GM19397 (cell line): ENCODE data around the gene GOLGA2.
A peak's percentile ranks its signal among the peaks of the same experiment; 100 is the strongest.
"Not testable (repeated sequence)": the region's sequence is repeated elsewhere in the genome, so short reads cannot be mapped to it uniquely, and the experiment has no call there.

ENCODE experiments used
- ATAC-seq: cut with Tn5 transposase; IDR thresholded peaks from one replicate; pipeline ENCODE4 v1.9.1; 2021; ENCODE audit warnings: mild to moderate bottlenecking, moderate library complexity; ENCODE audit not compliant: unreplicated experiment

GOLGA2 gene

DNA sequence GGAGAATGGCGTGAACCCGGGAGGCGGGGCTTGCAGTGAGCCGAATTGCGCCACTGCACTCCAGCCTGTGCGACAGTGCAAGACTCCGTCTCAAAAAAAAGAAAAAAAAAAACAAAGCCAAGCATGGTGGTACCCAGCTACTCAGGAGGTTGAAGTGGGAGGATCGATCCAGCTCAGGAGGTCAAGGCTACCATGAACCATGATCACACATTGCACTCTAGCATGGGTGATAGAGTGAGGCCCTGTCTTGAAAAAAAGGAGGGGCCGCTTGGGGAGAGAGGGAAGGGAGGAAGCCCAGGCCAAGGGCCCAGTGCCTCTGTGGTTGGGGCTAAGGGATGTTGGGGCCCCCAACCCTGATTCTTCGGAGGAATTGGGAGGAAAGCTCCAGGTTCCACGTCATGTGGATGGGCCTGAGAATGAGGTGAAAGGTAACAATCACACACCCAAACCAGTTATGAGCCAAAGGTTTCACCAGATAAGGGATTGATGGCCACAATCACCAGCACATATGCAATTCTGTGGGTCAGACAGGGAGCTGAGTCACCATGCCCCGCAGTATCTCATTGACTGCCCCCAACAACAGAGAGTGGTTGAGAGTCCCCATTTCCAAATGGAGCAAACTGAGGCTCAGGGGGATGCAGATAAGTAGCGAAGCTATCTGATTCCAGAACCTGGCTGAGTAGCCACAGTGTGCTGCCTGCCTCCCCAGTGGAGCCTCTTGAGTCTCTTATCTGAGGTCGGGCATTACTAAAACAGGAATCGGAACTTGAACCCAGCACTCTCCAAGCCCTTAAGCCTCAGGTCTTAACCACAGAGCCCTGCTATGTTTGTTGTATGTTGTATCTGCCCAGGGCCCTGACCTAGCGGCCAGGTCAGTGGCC lies 20.8 kb upstream of the GOLGA2 start:
- no peak for ATAC-seq

DNA sequence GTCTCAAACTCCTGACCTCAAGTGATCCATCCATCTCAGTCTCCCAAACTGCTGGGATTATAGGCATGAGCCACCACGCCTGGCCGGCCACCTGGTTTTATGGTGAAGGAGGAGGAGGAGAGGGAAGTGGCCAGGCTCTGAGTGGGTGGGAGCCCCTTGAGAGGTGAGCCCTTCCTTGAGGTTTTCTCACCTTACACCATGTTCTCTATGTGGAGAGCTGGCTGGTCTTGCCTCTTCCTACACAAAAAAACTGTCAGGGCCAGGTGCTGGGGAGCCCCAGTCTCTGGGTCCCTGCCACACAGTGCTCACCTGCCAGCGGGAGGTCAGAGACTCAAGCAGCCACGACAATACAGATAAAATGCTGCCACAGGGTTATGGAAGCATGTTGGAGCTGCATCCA lies 18.3 kb upstream of the GOLGA2 start:
- no peak for ATAC-seq

DNA sequence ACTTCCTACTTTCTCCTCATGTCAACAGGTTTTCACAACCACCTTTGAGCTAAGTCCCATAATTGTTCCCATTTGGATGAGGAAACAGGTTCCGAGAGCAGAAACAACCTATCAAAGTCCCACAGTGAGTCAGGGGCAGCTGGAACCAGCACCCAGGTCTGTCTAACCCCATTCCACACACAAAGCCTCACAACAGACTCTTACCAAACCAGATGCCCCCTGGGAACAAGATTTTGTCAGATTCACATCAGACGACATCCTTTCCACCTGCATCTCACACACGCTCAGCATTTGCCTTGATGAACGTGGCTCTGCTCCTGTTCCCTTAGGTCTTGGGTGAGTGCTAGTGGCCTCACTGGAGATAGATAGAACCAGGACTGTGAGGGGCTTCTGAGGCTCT lies 17.3 kb upstream of the GOLGA2 start:
- ATAC-seq: no peak

DNA sequence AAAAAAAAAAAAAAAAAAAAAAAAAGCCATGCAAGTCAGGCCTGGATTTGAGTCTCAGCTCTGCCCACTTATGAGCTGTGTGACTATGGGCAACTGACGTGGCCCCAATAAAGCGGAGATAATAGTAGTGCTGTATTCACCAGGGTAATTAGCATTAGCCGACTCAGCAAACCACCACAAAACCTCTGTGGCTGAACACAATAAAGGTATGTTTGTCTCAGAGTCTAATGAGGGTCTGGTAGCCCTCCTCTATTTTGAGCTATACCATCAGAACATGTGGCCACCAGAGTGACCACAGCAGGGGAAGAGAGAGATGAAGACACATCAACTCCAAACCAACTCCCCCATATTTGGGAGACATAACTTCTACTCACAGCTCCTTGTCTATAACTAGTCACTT lies 16.2 kb upstream of the GOLGA2 start:
- ATAC-seq: no peak

DNA sequence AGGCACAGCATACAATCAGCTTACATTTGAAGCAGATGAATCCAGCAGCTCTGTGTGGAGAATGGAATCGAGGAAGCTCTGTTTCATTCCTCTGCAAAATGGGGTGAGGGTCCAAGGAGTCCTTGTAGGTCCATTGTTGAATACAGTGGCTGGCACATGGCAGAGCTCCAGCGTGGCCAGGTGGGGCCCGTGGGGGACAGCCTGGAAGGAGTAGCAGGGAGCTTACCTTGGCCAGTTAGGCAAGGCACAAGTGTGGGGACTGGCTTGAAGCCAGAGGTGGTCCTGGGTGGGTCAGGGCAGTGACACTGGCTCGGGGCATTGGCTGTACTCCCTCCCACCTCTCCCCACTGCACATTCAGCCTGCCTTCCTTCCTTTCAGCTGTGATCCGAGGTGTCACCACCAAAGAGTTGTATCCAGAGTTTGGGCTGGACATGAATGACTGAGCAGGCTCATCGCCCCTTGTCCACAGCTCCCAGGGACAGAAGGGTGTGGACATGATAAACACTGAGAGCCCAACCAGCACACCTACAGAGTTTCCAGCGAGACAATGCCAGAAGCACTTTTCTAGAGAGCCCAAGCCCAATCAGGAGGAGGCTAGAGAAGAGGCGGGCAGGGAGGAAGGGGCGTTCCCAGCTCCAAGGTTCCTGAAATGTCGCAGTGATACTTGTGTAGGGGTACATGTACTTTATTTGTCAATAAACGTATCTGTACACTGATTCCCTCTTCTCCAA lies 12.6 kb upstream of the GOLGA2 start:
- no peak for ATAC-seq

DNA sequence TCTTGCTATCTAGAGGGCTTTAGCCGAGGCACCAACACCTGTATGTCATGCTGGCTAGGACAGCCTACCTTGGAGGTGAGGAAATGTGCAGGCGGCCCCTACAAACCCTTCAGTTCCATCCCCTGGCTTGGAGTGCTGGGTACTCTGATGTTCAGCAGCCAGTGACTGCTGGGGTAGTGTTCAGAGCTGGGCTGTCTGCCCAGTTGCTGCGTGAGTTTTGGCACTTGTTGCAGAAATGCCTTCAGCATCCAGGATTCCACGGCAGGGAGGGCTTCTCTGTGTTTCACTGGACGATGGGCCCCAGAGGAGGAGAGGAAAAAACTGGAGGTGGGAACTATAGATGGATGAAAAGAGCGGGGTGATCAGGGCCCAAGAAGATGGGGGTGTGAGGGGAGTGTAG lies 10.6 kb upstream of the GOLGA2 start:
- ATAC-seq: no peak

DNA sequence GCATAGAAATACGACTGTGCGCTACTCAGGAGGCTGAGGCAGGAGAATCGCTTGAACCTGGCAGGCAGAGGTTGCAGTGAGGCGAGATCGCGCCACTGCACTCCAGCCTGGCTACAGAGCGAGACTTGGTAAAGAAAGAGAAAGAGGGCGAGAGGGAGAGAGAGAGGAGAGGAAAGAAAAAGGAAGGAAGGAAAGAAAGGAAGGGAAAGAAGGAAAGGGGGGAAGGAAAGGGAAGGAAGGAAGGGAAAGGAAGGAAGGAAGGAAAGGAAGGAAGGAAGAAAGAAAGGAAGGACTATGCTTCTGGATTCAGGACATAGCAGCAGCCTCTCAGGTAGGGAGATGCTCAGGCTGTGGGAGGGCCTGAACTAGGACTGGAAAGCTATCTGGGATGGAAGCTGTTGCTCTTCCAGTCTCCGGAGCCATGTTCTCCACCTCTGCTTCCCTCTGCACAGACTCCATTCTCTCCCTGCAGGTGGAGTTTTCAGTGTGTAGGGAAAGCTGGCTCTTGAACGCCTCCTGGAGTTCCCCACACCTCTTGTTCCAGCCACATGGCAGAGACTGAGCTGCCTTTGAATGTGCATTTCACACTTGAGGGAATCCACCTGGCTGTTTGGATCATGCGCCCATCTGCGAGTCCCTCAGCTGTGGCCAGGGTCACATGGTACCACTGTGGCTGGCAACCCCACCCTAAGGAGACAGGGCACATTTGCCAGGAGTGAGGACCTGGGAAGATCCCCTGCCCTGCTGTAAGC lies 9.4 kb upstream of the GOLGA2 start:
- no peak for ATAC-seq

DNA sequence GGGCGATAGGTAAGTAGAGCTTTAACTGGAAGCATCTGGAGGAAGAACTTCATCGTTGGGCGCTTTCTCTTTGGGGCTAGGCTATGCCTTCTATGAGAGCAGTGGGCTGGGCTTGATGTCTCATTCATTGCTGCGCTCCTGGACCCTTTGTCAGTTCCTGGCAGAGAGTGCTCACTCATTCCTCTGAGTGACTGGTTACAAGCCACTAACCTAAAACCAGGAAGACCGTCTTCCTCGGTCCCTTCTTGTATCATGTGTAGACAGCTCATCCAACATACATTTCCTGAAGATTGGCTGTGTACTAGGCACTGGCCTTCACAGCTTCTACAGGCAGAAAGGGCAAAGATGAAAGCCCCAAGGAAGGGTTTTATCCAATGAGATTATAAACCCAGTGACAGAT lies 6.7 kb upstream of the GOLGA2 start:
- no peak for ATAC-seq

DNA sequence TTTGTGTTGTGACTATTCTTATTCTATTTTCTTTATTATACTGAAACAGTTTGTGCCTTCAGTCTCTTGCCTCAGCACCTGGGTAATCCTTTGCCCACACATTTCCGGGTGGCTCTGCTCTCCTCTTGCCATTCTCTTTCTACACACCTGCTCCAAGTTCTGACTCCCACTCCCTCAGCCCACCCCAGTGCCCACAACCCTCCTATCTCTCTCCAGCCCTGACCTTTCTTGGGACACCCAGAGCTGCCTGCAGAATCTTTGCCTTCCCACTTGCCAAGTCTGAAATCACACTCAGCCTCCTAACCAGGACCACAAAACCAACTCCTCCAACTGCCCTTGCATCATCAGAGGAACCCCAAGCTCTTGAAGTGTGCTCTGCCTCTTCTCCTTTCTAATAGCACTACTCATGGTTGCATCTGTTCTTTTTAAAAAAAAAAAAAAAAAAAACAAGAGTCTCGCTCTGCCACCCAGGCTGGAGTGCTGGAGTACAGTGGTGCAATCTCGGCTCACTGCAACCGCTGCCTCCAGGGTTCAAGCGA lies 4.3 kb upstream of the GOLGA2 start:
- no peak for ATAC-seq

DNA sequence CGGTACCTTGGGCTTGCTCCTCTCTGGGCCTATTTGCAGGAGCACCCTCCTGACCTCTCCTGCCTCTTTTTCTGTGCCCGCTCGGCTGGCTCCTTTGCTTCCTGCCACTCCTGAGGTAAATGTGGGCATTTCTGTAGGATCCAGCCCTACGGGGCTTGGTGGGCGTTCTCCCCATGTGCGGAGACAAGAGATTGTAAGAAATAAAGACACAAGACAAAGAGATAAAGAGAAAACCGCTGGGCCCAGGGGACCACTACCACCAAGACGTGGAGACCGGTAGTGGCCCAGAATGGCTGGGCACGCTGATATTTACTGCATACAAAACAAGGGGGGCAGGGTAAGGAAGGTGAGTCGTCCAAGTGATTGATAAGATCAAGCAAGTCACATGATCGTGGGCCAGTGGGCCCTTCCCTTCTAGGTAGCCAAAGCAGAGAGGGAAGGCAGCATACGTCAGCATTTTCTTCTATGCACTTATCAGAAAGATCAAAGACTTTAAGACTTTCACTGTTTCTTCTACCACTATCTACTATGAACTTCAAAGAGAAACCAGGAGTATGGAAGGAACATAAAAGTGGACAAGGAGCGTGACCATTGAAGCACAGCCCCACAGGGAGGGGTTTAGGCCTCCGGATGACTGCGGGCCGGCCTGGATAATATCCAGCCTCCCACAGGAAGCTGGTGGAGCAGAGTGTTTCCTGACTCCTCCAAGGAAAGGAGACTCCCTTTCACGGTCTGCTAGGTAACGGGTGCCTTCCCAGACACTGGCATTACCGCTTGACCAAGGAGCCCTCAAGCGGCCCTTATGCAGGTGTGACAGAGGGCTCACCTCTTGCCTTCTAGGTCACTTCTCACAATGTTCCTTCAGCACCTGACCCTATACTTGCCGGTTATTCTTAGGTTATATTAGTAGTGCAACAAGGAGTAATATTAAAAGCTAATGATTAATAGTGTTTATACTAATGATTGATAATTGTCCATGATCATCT lies 3.6 kb upstream of the GOLGA2 start:
- ATAC-seq: not testable (repeated sequence)

DNA sequence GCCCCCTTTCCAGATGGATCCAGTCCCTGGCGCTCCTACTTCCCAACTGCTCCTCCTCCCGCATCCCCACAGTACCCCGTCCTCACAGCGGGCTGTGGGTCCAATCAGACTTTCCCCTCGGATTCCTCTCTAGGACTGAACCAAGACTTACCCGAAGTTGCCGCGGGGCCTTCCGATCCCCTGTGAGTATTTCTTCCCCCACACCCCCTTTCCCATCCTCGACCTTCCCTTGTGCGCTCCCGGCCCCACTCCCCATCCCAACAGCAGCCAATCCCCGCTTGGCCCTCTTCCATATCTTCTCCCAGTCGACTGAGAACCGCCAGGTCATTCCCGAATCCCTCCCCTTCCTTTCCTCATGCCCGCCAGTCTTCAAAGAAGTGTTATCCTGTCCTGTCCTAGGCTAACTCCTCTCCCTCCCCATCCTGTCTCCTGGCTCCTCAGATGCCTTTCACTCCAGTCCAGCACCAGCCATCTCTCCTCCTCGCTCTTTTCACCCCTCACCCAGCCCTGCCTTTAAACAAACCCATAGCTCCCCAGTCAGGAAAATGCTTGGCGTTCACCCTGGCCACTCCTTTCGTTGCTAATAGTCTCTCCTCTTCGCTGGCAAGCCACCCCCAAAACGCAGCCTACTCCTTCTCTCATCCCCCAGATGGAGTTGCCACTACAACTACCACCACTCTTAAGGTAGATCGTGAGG lies 915 bp upstream of the GOLGA2 start:
- ATAC-seq: no peak

DNA sequence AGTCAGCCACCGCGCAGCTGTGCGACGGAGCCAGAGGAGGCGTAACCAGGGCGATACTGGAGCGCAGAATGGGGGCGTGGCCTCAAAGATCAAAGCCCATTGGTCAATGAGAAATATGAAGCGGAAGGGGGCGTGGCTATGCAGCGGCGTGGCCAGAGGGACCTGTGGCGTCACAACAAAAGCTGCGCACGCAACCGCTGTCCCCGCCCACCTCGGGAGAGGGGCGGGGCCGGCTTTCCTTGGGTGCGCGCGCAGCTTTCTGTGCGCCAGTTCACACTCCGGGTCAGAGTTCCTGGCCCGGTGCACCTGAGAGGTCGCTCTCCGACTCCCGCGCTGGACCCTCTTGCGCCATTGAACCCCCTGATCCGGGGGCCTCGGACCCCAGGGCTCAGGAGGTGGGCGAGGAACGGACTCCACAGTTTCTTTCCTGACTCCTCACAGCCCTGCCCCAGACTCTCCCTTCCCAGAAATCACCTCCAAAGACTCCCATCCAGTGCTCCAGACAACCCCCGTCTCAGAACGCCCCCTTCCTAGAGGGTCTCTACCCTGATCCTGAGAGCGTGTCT lies 284 bp upstream of the GOLGA2 start, which contains the start of gene SWI5:
Gene SWI5 (plus strand): TSS at position 269 of the 566 bp plus-strand sequence.
- ATAC-seq: peak; percentile 94

DNA sequence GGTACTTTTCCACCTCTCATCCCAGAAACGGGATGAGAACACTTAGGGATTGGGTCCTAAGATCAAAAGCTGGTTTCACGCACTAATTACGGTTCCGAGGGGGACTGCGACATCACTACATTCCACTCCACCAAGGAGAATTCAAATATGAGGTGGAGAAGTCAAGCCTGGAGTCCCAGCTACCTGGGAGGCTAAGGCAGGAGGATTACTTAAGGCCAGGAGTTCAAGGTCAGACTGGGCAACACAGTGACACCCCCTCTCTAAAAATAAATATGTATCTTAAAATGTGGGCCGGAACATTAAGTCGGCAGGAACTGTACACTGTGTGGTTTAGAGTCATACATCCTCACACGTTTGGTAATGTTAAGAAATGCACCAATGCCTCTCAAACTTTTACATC lies 1.6 kb downstream of the GOLGA2 start:
- no peak for ATAC-seq

DNA sequence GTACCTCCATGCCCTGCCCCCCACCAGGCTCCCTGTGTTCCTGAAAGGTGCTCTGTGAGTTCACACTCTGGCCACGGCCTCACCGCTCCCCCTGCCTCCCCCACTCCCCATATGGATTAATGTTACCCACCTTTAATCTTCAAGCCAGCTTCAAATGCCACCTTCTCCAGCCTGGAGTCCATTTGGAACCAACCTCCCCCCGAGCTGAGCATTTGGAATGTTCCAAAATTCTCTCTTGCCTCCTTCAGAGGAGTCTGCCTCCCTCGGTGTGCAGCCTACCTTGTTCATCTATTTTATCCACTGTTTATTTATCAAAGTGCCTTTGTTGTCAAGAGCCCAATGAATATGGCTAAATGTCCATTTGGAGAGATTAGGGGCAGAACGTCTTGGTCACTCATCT lies 4.3 kb downstream of the GOLGA2 start:
- ATAC-seq: no peak

DNA sequence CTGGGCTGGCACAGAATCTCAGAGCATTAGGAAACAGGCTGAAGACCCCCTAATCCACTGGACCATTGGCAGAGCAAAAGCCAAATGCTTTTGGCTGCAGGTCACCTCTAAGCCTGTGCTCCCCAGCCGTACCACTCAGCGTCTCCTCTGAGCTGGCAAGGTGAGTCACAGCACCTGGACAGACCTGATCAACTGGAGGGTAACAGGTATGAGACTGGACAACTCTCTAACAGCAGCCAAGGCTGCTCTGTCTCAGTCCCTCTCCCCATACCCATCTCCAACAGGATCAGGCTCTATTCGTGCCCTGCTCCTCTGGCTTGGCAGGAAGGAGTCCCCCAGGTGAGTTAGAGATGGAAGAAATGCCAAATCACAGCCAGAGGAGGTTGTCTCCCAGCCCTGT lies 4.7 kb downstream of the GOLGA2 start:
- no peak for ATAC-seq

DNA sequence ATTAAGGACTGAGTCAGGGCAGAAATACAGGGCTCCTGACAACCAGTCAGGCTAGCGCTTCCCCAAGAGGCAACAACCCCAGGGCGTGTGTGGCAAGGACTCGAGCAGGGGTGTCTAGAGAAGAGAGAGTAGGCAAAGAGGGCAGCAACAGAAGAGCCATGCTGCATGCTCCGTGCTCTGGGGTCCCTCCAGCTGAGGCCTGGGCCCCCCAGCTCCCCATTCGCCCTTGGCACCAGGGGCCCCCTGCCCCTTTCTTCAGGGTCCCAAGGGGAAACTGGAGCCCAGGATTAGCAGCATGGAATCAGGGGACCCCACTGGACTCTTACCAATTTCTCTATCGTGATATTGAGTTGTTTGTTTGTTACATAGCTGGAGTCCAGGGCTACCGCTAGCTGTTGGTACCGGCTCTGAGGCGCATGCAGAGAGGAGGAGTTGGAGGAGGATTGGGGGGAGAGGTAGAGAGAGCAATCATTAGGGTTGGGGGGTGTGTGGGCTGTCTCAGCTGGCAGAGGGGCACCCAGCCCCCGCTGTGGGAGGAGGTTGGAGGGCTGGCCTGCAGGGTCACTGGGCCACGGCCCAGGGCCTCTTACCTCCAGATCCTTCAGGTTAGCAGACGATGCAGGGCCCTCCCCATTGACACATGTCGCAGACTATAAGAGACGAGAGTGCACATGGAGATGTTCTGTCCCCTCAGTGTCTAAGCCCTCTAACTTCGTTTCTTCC lies 8.8 kb downstream of the GOLGA2 start:
- no peak for ATAC-seq

DNA sequence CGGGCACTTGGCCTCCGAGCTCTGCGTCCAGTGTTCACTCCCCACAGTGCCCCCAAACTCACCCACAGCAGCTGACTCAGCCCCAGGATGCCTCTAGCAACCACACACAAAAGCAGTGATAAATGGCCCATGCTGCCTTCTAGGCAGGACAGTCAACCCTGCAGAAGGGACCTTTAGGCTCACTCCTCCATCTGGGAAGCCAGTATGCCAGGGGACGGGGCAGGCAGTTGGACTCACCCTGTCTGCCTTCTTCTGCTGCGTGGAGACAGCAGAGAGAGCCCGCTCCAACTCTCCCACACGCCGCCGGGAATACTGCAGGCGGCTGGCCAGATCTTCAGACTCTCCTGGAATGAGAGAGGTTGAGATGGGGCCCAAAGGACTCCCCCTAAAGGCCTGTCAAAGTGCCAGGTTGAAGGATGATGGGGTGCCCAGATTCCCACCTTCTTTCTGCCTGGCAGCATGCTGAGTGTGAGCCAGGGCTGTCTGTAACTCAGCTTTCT lies 10.4 kb downstream of the GOLGA2 start:
- no peak for ATAC-seq

DNA sequence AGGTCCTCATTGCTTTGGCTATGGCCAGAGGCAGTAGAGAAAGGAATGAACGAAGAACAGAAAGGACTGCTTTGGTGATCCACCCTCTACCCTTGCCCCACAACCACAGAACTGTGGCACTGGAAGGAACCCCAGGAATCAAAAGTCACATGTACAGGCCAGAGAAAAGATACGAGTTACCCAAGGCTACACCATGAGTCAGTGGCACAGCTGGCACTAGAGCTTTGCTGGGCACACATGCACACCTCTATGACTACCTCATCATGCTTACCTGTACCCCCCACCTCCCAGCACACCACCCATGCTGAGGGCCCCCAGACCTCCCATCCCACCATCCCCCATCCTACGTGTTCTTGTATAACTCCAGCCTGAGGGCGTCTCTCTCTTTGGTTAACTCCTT lies 13.1 kb downstream of the GOLGA2 start:
- no peak for ATAC-seq
